Measurements from ENCODE around the gene DYRK4. TPM values are rescaled to one million over a fixed set of nuclear protein-coding genes. Genes with fewer than 3 reads are reported as not detected.

The DYRK4 gene
- total and polyA plus RNA-seq, 2 of the 8 experiments (the other 6 are each of a cell fraction or from before 2014, with no cell fraction given), result 10.5 to 11.4 TPM

- CTCF ChIA-PET (ENCODE audit: partially characterized antibody), result interaction anchor here (1.6 to 5.6 kb wide), 2 partner anchors 8 to 9 kb away, joined by 4 to 50 read pairs; no protein-coding TSS in a partner anchor
- no peaks in the 10 kb centered on the region for H3K79me1 ChIP-seq (ENCODE audit: low read depth, low read length)
- no peak for TF ChIP-seq BCL11A (IDR thresholded peaks at IDR 0.05; ENCODE audit: low read depth in 2 of 2, low read length in 2 of 2)
- TF ChIP-seq SIX5 (IDR thresholded peaks at IDR 0.05; ENCODE audit: low read depth, low read length), result no peak
- no peak for TF ChIP-seq CHD2 (IDR thresholded peaks at IDR 0.05; ENCODE audit: low read length)
- TF ChIP-seq, protein P1, sequence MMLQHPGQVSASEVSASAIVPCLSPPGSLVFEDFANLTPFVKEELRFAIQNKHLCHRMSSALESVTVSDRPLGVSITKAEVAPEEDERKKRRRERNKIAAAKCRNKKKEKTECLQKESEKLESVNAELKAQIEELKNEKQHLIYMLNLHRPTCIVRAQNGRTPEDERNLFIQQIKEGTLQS (IDR thresholded peaks at IDR 0.05; ENCODE audit: insufficient read depth, low read depth, low read length), result no peak
- TF ChIP-seq EGR1 (IDR thresholded peaks at IDR 0.05; ENCODE audit: borderline replicate concordance, low read depth, low read length), result no peak
- TF ChIP-seq CTBP2 (IDR thresholded peaks at IDR 0.05; ENCODE audit: borderline replicate concordance, insufficient read depth, insufficient read length, low read length), result no peak
- H3K9ac ChIP-seq (replicated peaks in 1 of 4; ENCODE audit: extremely low read depth in 1 of 4, low read depth in 3 of 4, low read length in 3 of 4), result no peak overlapping the region
- DNase-seq (ENCODE audit: low read depth in 1 of 2, low spot score in 2 of 2) (no peak), FAIRE-seq (no peak)
- no peak overlapping the region for H4K5ac ChIP-seq (ENCODE audit: insufficient read length, low read depth, low read length)
- H4K20me1 ChIP-seq (replicated peaks in 1 of 2; ENCODE audit: control insufficient read depth in 1 of 2, insufficient read depth in 2 of 2, low read length in 2 of 2), result no peaks in the 10 kb centered on the region
- H2AFZ ChIP-seq (ENCODE audit: low read length), result no peak overlapping the region
- no peak overlapping the region for H3K4me3 ChIP-seq (ENCODE audit: extremely low read depth in 1 of 4, insufficient read depth in 2 of 4, low read depth in 3 of 4, low read length in 4 of 4)
- WGBS, 2 experiments (ENCODE audit: extremely low coverage in 1 of 2, insufficient coverage in 1 of 2, insufficient read length in 1 of 2, insufficient replicate concordance in 2 of 2, low coverage in 1 of 2, low lambda C conversion rate in 2 of 2, missing lambda C conversion rate in 1 of 2), result 98% methylated on average over 6 of the region's 6 CpGs; no CpG with 5 or more reads in 1 of the 2 experiments
- no peak overlapping the region for H3K18ac ChIP-seq (ENCODE audit: extremely low read depth, low read length)
- H3K23me2 ChIP-seq (ENCODE audit: low read depth, low read length), result no peaks in the 10 kb centered on the region
- POLR2A ChIA-PET (ENCODE audit: partially characterized antibody), result interaction anchor here (1.8 kb wide), 1 partner anchor 9 kb away, joined by 4 read pairs; no protein-coding TSS in a partner anchor
- H2BK12ac ChIP-seq (ENCODE audit: low read depth, low read length), result no peak overlapping the region
- H2BK120ac ChIP-seq (replicated peaks; ENCODE audit: low read depth, low read length), result no peak overlapping the region
- no peaks in the 10 kb centered on the region for H3K79me2 ChIP-seq (ENCODE audit: control insufficient read depth in 1 of 2, insufficient read depth in 2 of 2, low read length in 2 of 2)
- H3K56ac ChIP-seq (replicated peaks; ENCODE audit: insufficient read length, low read depth, low read length), result no peak overlapping the region
- H3K27ac ChIP-seq (ENCODE audit: low read depth, low read length), result no peak overlapping the region
- no peak overlapping the region for H3K4me2 ChIP-seq (ENCODE audit: insufficient read depth in 1 of 2, low read depth in 2 of 2, low read length in 2 of 2)
- H2AK5ac ChIP-seq (ENCODE audit: low read depth, low read length), result no peak overlapping the region
- no peaks in the 10 kb centered on the region for H3K4me1 ChIP-seq (replicated peaks in 1 of 4; ENCODE audit: control insufficient read depth in 3 of 4, insufficient read depth in 4 of 4, low read length in 3 of 4)
- no peaks in the 10 kb centered on the region; a peak in 1 of 7 replicates for H3K27me3 ChIP-seq (replicated peaks in 1 of 4; ENCODE audit: control insufficient read depth in 3 of 4, extremely low read depth in 1 of 4, insufficient read depth in 3 of 4, low read length in 3 of 4)
- H2BK5ac ChIP-seq (ENCODE audit: low read depth, low read length), result no peak overlapping the region
- no peak overlapping the region for H3K14ac ChIP-seq (ENCODE audit: insufficient read length)
- H3K9me3 ChIP-seq (ENCODE audit: insufficient read depth in 2 of 2, low read depth in 1 of 2, low read length in 1 of 2), result no peaks in the 10 kb centered on the region
- H4K8ac ChIP-seq (ENCODE audit: extremely low read depth, insufficient read depth, low read length), result 0 out of 2 replicates have a peak overlapping the region, but pooled peaks have one; percentile 7
- no peak overlapping the region for H4K91ac ChIP-seq (replicated peaks; ENCODE audit: insufficient read length, low read length)
- H3K4ac ChIP-seq (replicated peaks; ENCODE audit: insufficient read length, low read depth, low read length), result no peak overlapping the region
- no peak overlapping the region for H3K23ac ChIP-seq (ENCODE audit: insufficient read length)
- H3K36me3 ChIP-seq (ENCODE audit: control insufficient read depth in 2 of 4, insufficient read depth in 4 of 4, low read length in 3 of 4), result no peaks in the 10 kb centered on the region
- H2BK20ac ChIP-seq (ENCODE audit: low read length), result no peak overlapping the region
- no peak overlapping the region for H2BK15ac ChIP-seq (ENCODE audit: low read length)
Observed at GRCh38 chr12:4595881-4596280, 33.9 kb downstream of the DYRK4 start.

Measured in H1 (cell line).